DLD1 (cell line): ENCODE data around the gene PRXL2A.

Experiments used
- in situ Hi-C: cut with HindIII; loops from 2 replicates; pipeline ENCODE4 v1.10.0; 2017; ENCODE audit warnings: low sequenced_read_pairs

The PRXL2A gene

GRCh38 chr10:80443531-80443974 is 35.2 kb downstream of the PRXL2A start:
- in situ Hi-C loops = no loop called here

GRCh38 chr10:80444124-80444523 is 35.8 kb downstream of the PRXL2A start:
- in situ Hi-C loops = no loop called here

GRCh38 chr10:80444646-80445319 is 36.4 kb downstream of the PRXL2A start:
- in situ Hi-C loops = no loop called here

- in situ Hi-C loops = no loop called here
Observed at GRCh38 chr10:80447436-80448190, 39.3 kb downstream of the PRXL2A start.

GRCh38 chr10:80448209-80448942 is 40.0 kb downstream of the PRXL2A start:
- in situ Hi-C loops = no loop called here

GRCh38 chr10:80449520-80449919 is 41.2 kb downstream of the PRXL2A start:
- in situ Hi-C loops = no loop called here

- in situ Hi-C loops = no loop called here
Observed at GRCh38 chr10:80451132-80451531, 42.8 kb downstream of the PRXL2A start.

- in situ Hi-C loops = no loop called here
Observed at GRCh38 chr10:80452069-80452468, 43.7 kb downstream of the PRXL2A start.

- in situ Hi-C loops = no loop called here
Observed at GRCh38 chr10:80452640-80453039, 44.3 kb downstream of the PRXL2A start.

- in situ Hi-C loops = no loop called here
Observed at GRCh38 chr10:80453056-80453841, 44.9 kb downstream of the PRXL2A start.

- in situ Hi-C loops = no loop called here
Observed at GRCh38 chr10:80453842-80454512, 45.6 kb downstream of the PRXL2A start, which contains the start of gene TSPAN14. TSPAN14 (plus strand) TSS chr10:80454310; CDS start chr10:80489234, 34,924 bp downstream.

GRCh38 chr10:80454513-80455460 is 46.4 kb downstream of the PRXL2A start:
- in situ Hi-C loops = no loop called here

- in situ Hi-C loops = no loop called here
Observed at GRCh38 chr10:80455461-80456349, 47.4 kb downstream of the PRXL2A start.

GRCh38 chr10:80457554-80458262 is 49.4 kb downstream of the PRXL2A start:
- in situ Hi-C loops = no loop called here

GRCh38 chr10:80458263-80458625 is 49.9 kb downstream of the PRXL2A start:
- in situ Hi-C loops = no loop called here

GRCh38 chr10:80458638-80459037 is 50.3 kb downstream of the PRXL2A start:
- in situ Hi-C loops = no loop called here

GRCh38 chr10:80459047-80459865 is 50.9 kb downstream of the PRXL2A start:
- in situ Hi-C loops = no loop called here
